ENCODE data around the gene HS3ST4.
A peak's percentile ranks its signal among the peaks of the same experiment; 100 is the strongest.

DNA sequence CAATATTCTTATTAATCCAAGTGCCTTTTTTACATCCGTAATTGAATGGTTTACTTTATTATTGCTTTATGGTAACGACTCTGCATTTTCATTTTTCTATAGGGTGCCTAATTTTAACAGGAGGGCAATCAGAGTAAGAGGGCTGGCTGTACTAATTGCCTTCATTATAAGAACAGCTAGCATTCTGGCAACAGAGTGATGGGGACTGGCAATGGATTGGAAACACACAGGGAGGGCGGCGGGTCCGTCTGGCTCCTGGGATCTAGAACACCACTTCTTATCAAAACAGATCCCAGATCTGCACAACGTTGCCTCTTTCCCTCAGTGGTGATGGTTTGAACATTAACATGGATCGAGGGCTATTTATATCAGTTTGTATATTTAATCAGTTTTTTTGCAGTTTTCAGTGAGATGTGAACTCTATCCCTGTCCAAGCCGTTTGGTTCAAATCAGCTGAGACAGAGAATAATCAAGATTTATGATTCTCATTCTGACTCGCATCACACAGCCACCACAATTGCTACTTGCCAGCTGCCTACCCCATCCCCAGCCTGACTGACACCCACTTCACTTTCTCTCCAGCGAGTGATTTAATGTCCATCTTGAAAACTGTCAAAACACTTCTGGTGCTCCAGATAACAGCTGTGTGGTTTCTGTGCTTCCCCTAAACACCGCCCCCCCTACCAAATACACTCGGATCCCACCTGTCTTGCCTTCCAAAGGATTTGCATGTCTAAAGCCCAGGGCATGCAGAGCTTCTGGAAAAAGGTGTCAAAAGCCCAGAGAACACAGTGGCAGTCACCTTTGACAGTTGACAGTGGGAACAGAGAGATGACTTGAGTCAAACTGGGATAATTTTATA is 327.9 kb downstream of the HS3ST4 start:
- no peak for TF ChIP-seq CTCF (IDR thresholded peaks at IDR 0.05; ENCODE audit: poor library complexity, severe bottlenecking)
- peak; percentile 42 for TF ChIP-seq POLR2AphosphoS5 (IDR thresholded peaks at IDR 0.05)
- TF ChIP-seq EZH2 (IDR thresholded peaks at IDR 0.05; ENCODE audit: borderline replicate concordance, insufficient read depth, low read length, poor library complexity, severe bottlenecking), result no peak

All from neural cell (in vitro differentiated cells).